ENCODE data around the gene SH3YL1.

The SH3YL1 gene, protein sequence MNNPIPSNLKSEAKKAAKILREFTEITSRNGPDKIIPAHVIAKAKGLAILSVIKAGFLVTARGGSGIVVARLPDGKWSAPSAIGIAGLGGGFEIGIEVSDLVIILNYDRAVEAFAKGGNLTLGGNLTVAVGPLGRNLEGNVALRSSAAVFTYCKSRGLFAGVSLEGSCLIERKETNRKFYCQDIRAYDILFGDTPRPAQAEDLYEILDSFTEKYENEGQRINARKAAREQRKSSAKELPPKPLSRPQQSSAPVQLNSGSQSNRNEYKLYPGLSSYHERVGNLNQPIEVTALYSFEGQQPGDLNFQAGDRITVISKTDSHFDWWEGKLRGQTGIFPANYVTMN

DNA sequence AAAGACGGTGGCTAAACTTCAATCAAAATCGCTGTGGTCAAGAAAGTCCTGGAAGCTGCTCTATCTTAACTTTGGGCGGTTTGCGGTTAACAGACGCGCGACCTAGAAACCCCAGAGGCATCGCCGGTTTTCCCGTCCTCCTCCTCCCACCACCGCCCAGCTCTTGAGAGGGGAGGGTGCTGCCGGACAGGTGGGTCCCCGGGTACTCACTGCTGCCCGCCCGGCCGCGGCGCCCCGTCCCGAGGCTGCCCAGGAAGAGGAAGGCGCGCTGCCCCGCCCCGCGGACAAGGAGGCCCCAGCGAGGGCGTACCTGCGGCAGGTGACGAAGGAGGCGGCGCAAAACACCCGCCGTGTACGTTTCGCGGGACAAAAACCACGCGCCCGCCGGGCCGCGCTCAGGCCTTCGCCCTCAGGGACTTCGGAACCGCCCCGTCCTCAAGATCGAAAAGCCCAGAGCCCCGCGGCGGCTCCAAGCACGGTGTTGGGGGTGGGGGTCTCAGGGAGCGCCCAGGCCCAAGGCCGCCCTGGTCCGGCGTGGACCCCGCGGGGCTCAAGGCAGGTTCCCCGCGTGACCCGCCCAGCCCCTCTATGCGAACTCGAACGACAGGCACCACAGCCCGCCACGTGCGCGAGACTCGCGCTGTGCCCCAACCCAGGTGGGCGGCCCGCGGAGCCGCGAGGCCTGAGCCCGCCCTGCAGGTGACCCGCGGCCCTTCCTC, at the start of gene SH3YL1:
Gene SH3YL1 (minus strand): TSS at position 259 of the 719 bp plus-strand sequence. CDS start 48 bp downstream, at position 211.
- DNase-seq, result no peak

DNA sequence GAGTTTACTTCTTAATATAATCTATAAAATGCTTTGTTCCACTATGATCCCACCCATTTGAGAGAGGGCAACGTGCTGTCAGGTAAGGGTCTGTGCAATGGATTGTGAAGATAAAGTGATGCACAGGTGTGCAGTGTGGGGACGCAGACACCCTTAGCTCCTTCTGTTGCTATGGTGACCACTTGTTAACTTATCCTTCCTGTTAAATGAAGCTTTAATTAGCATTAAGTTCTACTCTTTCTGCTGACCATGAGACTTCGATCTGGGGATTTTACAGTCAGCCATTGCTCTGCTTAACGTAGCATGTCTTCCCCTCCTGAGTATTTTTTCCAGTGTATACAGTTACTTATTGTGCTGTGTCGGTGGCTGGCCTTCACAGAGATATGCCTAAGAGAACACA, 47.2 kb upstream of the SH3YL1 start:
- DNase-seq, result no peak

- no peak for DNase-seq
These were observed 46.2 kb upstream of the SH3YL1 start for GRCh38 chr2:309954-310510.

DNA sequence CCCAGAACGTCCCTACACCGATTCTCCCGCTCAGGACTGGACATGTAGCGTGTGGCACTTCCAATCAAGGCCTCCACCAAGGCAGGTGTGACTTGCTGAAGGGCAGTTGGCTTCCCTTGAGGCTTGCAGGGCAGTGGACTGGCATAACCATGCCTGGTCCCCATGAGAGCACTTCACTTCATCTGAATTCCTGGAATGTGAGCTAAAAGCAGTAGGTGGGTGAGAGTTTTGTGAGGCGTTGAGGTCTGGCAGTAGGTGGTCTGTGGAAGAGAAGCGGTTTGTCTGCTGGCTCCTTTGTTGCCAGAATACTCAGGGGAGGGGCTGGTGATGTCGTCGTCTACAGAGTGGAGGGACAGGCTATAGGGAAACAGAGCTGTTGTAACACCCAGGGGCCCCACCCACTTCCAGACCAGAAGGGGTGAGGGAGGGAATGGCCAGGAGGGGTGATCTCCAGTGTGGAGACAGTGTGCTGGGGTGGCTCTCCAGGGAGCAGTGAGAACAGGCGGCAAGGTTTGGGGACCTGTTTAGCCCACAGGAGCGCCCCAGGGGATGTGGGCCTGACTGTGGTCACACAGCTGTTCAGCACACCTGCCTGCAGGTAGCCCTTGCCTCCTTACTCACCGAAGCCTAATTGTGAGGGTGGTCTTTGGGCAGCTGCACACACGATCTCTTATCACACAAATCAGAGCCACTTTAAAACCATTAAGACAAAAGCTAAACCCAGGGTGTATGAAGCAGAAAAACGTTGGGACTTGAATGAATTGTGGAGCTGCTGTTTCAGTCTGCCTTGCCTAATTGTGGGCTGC, 45.5 kb upstream of the SH3YL1 start:
- no peak for DNase-seq

- no peak for DNase-seq
These were observed 41.5 kb upstream of the SH3YL1 start for GRCh38 chr2:305366-305765.

DNA sequence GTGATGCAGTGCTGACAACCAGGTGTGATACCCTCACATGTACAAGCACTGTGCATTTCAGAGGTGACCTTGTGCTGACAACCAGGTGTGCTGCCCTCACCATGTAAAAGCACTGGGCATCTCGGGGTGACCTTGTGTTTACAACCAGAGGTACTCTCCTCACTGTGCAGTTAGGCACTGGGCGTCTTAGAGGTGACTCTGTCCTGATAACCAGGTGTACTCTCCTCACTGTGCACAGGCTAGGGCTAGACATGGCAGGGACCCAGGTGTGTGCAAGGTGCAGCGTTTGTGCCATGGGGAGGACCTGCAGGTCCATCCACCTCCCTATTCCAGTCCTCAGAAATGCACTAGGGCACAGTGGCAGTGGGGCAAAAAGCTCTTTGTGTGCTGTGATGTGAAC, 32.5 kb upstream of the SH3YL1 start:
- DNase-seq, result no peak

GRCh38 chr2:295090-295489, 31.3 kb upstream of the SH3YL1 start:
- no peak for DNase-seq

- DNase-seq, result peak; percentile 66
These were observed 26.4 kb upstream of the SH3YL1 start for GRCh38 chr2:290090-290722.

GRCh38 chr2:289362-290089, 25.7 kb upstream of the SH3YL1 start:
- no peak for DNase-seq

- DNase-seq, result no peak
These were observed 25.0 kb upstream of the SH3YL1 start for GRCh38 chr2:288758-289361.

DNA sequence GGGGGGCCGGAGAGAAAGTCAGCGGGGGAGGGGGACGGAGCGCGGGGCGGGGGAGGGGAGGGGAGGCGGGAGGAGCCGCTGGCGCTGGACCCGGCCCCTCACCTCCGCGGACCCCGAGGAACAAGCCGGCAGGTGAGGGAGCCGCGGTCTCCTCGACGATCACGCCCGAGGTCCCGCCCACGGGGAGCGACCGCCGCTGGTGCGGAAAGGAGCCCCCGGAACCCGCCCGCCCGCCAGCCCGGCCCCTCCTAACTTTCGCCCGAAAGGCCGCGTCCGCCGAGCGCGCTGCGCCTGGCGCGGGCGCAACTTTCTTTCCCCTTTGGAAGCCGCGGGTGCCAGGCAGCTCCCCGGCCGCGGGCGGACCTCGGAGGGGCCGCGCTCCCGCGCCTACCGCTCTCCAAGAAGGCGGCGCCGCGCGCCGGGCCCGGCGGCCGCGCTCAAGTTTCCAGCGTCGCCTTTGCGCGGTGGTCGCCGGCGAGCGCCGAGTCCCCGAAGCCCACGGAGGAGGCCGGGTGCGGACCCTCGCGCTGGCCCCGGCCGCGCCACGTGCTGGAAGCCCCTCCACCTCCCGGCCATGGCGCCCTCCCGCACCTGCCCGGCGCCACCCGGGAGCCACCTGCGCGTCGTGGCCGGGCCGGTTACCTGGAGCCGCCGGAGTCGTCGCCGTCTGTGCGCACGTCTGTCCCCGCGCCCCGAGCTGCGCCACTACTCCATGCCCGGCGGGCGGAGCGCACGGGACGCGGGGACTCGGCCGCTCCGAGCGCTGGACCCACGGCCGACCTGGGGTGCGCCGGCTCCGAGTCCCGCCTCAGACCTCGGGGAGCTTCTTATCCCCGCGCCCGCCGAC, 24.3 kb upstream of the SH3YL1 start, which contains the start of gene ALKAL2:
Gene ALKAL2 (minus strand): TSS at position 181 of the 847 bp plus-strand sequence. CDS start 256 bp downstream, outside the sequence.
- no peak for DNase-seq

DNA sequence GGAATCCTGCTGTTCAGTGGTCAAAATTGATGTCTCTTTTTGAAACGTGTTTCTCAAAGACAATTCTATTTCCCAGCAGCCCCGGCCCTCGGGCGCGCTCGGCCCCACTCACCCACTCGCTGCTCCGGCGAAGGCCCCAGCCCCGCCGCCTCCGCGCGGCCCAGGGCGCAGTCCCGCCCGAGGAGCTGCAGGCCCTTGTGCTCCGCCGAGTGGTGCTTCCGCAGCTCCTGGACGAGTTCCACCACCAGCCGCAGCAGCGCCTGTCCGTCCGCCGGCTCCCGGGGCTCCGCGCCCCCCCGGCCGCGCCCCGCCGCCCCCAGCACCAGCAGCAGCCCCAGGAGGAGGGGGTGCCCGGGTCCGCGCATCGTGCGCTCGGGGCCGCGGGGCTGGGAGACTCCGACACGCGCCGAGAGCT, 23.6 kb upstream of the SH3YL1 start:
- peak; percentile 17 for DNase-seq

DNA sequence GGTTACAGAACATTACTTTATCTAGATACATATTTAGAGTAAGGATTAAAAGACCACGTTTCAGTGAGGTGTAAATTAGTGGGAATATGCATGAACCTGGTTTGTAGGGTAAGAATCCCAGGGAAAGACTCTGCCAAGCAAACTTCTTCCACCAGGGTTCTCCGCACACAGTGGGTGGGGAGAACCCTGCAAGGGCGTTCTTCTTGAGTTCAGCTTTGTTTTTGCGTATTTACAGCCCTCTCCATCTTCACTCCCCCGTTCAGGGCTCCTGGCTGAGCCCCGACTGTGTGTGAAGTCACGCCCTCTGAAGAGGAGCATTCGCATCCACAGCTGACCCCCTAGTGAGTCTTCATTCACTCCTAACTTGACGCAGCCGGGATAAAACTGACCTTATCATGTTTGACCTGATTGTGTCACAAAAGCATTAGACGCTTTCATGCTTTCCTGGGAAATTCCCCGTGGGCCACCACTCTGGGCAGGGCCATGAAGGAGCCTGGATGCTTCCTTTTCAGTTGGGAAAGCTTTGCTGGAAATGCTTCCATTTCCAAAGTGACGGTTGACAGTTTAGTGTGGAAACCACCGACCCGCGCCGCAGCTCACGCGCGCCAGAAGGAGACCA, 23.1 kb upstream of the SH3YL1 start:
- DNase-seq, result no peak

DNA sequence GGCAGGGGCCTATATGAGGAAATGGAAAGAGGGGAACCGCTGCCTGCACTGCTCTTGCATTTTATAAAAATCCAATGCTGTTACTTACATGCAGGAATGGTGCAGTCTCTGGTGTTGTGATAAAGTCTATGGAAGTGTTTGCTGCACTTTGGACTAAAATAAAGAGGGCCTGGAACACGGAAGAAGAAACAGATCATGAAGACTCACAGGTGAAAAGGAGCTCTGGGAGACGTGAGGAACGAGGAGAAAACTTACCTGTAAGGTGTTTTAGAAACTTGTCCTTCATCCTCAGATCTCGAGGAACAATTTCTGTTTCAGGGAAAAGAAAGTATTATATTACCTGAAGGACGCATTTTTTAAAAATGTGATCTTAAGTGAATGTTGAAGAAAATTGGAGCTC, 22.2 kb upstream of the SH3YL1 start:
- DNase-seq, result no peak

- peak; percentile 66 for DNase-seq
These were observed 21.7 kb upstream of the SH3YL1 start for GRCh38 chr2:285531-285930.

GRCh38 chr2:284896-285492, 21.2 kb upstream of the SH3YL1 start:
- DNase-seq, result no peak

GRCh38 chr2:283996-284794, 20.4 kb upstream of the SH3YL1 start:
- no peak for DNase-seq

All from fibroblast of skin of right quadriceps (primary cell).